GM12878 (cell line): ENCODE measurements around the gene CALHM3. TPM values are rescaled to one million over a fixed set of nuclear protein-coding genes. Genes with fewer than 3 reads are reported as not detected.

Source experiments
- ATAC-seq: fragments of 200-7000 bp; cut with Tn5 transposase; 3 replicates; pipeline ENCODE4 v1.9.1; 2020; ENCODE audit warnings: mild to moderate bottlenecking, moderate library complexity
- BruUV-seq: library from RNA; stranded (reverse); fragments of 400-500 nt; replicated peaks from 2 replicates; lab custom pipeline; 2021; lab: Mats Ljungman, UMichigan
- CTCF ChIA-PET: fragments of 300-600 bp; sonication (Branson Sonifier 250); formaldehyde crosslinking; extraction: SDS; loops from one replicate; lab custom pipeline; 2021; ENCODE audit warnings: inconsistent platforms; lab: Yijun Ruan, JAX
- POLR2A ChIA-PET: fragments of 350-600 bp; formaldehyde crosslinking; extraction: SDS; loops from one replicate; lab custom pipeline; 2021; ENCODE audit warnings: inconsistent platforms; lab: Charles Lee
- RAD21 ChIA-PET: fragments of 300-600 bp; sonication (Branson Sonifier 250); formaldehyde crosslinking; loops from one replicate; lab custom pipeline; 2023; ENCODE audit warnings: antibody characterized with exemption; ENCODE audit not compliant: unreplicated experiment; lab: Charles Lee
- SMC1A ChIA-PET: fragments of 300-600 bp; sonication (Branson Sonifier 250); formaldehyde crosslinking; loops from one replicate; lab custom pipeline; 2023; ENCODE audit not compliant: unreplicated experiment, uncharacterized antibody; lab: Charles Lee
- DNase-seq: peaks from one replicate; pipeline ENCODE4 v3.0.0-alpha.2; 2011; ENCODE audit warnings: low read depth, low spot score
- FAIRE-seq: peaks from 3 replicates; lab custom pipeline; 2011; peaks lifted over from hg19 to GRCh38; lab: Jason Lieb, UNC
- H2AFZ ChIP-seq: 2 replicates; pipeline ENCODE4 v1.6.0; 2011; ENCODE audit warnings: low read depth, low read length, control low read depth; ENCODE audit not compliant: control insufficient read depth
- H3K27ac ChIP-seq: 2 replicates; pipeline ENCODE4 v1.5.1; 2011; ENCODE audit warnings: control low read depth; ENCODE audit not compliant: control insufficient read depth, insufficient read depth
- H3K27me3 ChIP-seq, 2 experiments: replicated peaks in 1 of 2; 2 replicates each; pipeline versions ENCODE4 v1.6.0 to v1.6.1; 2011; ENCODE audit warnings: low read length in 1 of 2; ENCODE audit not compliant: control insufficient read depth in 2 of 2, insufficient read depth in 2 of 2
- H3K36me3 ChIP-seq, 2 experiments: 2 replicates each; pipeline ENCODE4 v1.5.1; 2011; ENCODE audit warnings: low read length in 1 of 2; ENCODE audit not compliant: control insufficient read depth in 2 of 2, insufficient read depth in 2 of 2
- H3K4me1 ChIP-seq: 2 replicates; pipeline ENCODE4 v1.6.1; 2011; ENCODE audit warnings: mild to moderate bottlenecking, low read length, moderate library complexity, mixed read lengths; ENCODE audit not compliant: control insufficient read depth, insufficient read depth
- H3K4me2 ChIP-seq: 2 replicates; pipeline ENCODE4 v1.6.0; 2011; ENCODE audit warnings: control low read depth; ENCODE audit not compliant: control insufficient read depth, insufficient read depth
- H3K4me3 ChIP-seq: fragments of 200-600 bp; sonication (generic); 2 replicates; pipeline ENCODE4 v1.5.1; 2016
- H3K79me2 ChIP-seq: 2 replicates; pipeline ENCODE4 v1.6.0; 2011; ENCODE audit warnings: low read length; ENCODE audit not compliant: control insufficient read depth, insufficient read depth
- H3K9ac ChIP-seq: 2 replicates; pipeline ENCODE4 v1.8.0; 2011; ENCODE audit warnings: low read length, control low read depth, mixed read lengths; ENCODE audit not compliant: control insufficient read depth, insufficient read depth
- H3K9me3 ChIP-seq: replicated peaks from 3 replicates; pipeline ENCODE4 v1.5.1; 2011; ENCODE audit warnings: mild to moderate bottlenecking, low read length; ENCODE audit not compliant: control insufficient read depth, insufficient read depth
- H4K20me1 ChIP-seq: 2 replicates; pipeline ENCODE4 v1.6.0; 2011; ENCODE audit not compliant: control insufficient read depth, insufficient read depth
- EP300 ChIP-seq, 2 experiments: fragments of 150-350 bp in 1 of 2; IDR thresholded peaks; 2 replicates each; pipeline ENCODE4 v1.6.1; 2011 to 2012; ENCODE audit warnings: low read depth in 2 of 2, low read length in 2 of 2, borderline replicate concordance in 1 of 2, improper control_type of control experiment in 1 of 2, inconsistent platforms in 1 of 2; ENCODE audit not compliant: control insufficient read depth in 1 of 2
- ESRRA ChIP-seq: IDR thresholded peaks from 2 replicates; pipeline ENCODE4 v1.6.1; 2012; ENCODE audit warnings: mild to moderate bottlenecking, low read length, improper control_type of control experiment
- EZH2 ChIP-seq: IDR thresholded peaks from 2 replicates; pipeline ENCODE4 v1.6.1; 2012; ENCODE audit warnings: low read depth, mild to moderate bottlenecking, control low read depth, inconsistent platforms, low read length, borderline replicate concordance; ENCODE audit not compliant: control insufficient read depth
- FOXM1 ChIP-seq: IDR thresholded peaks from 2 replicates; pipeline ENCODE4 v1.6.1; 2012; ENCODE audit warnings: low read depth, mild to moderate bottlenecking, inconsistent platforms, low read length, moderate library complexity
- NFYA ChIP-seq: IDR thresholded peaks from 2 replicates; pipeline ENCODE4 v1.6.1; 2011; ENCODE audit warnings: low read depth, mild to moderate bottlenecking, low read length, improper control_type of control experiment, borderline replicate concordance
- POLR2AphosphoS2 ChIP-seq: IDR thresholded peaks from 2 replicates; pipeline ENCODE4 v1.6.1; 2011; ENCODE audit warnings: low read depth, mild to moderate bottlenecking, low read length, improper control_type of control experiment, moderate library complexity
- RAD51 ChIP-seq: fragments of 450-650 bp; IDR thresholded peaks from 2 replicates; pipeline ENCODE4 v1.6.1; 2016; ENCODE audit warnings: moderate library complexity, mild to moderate bottlenecking, inconsistent platforms
- RFX5 ChIP-seq: IDR thresholded peaks from 2 replicates; pipeline ENCODE4 v1.6.1; 2011; ENCODE audit warnings: low read depth, low read length, improper control_type of control experiment
- WGBS: methylation state at CpG from one replicate; pipeline ENCODE4 v1.1.6; 2016; ENCODE audit warnings: low lambda C conversion rate; ENCODE audit not compliant: insufficient replicate concordance, insufficient coverage; ENCODE audit errors: missing lambda C conversion rate; 5-methylcytosine and 5-hydroxymethylcytosine counted together
- in situ Hi-C: fragments of 300-500 bp; cut with MboI; formaldehyde crosslinking; loops from 9 replicates; pipeline ENCODE4 v1.14.3; 2018; ENCODE audit warnings: mixed read lengths
- intact Hi-C: fragments of 100-400 bp; cut with micrococcal nuclease; formaldehyde crosslinking; loops from one replicate; pipeline ENCODE4 v1.14.2; 2022; ENCODE audit not compliant: unreplicated experiment
- polyA plus RNA-seq, 11 experiments: library from polyadenylated mRNA; depleted of rRNA in 4 of 11; unstranded in 6 of 11; stranded (reverse) in 5 of 11; fragments of >200 nt; fragmentation: Nextera tagmentation in 4 of 11; fragmentation: Illumina TruSeq in 1 of 11; extraction: Ambion mirVana in 4 of 11; extraction: Trizol in 1 of 11; gene quantifications; 1 replicate in 1 of 11; 2 replicates in 10 of 11; pipeline versions ENCODE4 v1.2.1 to v1.2.3, GENCODE V29; 2011 to 2016; ENCODE audit warnings: inconsistent platforms in 2 of 11, missing spikeins in 2 of 11, low read depth in 1 of 11
- total RNA-seq, 4 experiments: library from RNA; depleted of rRNA in 3 of 4; stranded (reverse); fragments of >200 nt in 3 of 4; fragmentation: Illumina TruSeq in 1 of 4; extraction: Trizol in 1 of 4; gene quantifications; 2 replicates each; pipeline versions ENCODE4 v1.2.1 to v1.2.3, GENCODE V29; 2013 to 2021

CALHM3 gene
- total and polyA plus RNA-seq, 10 of the 15 experiments (the other 5 are each of a cell fraction or from before 2014, with no cell fraction given) = 0.03 to 0.42 (median 0.11) TPM; not detected in 5

- no peak overlapping the region; the same call in 1 of the 2 replicates for H3K4me2 ChIP-seq
- in situ Hi-C loops = no loop called here
Measured at GRCh38 chr10:103492655-103493261, 13.7 kb upstream of the CALHM3 start.

More at GRCh38 chr10:103492655-103493261, 13.7 kb upstream of the CALHM3 start:
- no peak for DNase-seq
- Histone ChIP-seq H3K4me3 (no peak overlapping the region), H3K4me1 (peaks cover 10% of the 10 kb centered on the region), H4K20me1 (peaks cover 3% of the 10 kb centered on the region; the same call in 1 of the 2 replicates), H3K79me2 (no peaks in the 10 kb centered on the region), H3K27me3 (peaks cover 15% of the 10 kb centered on the region in 2 experiments), H3K9ac (no peak overlapping the region), H3K36me3 (no peaks in the 10 kb centered on the region), H3K9me3 (no peaks in the 10 kb centered on the region), H2AFZ (no peak overlapping the region), H3K27ac (no peak overlapping the region)
- ChIA-PET POLR2A (no interaction called here), CTCF (interaction anchor here (0.7 to 3.5 kb wide), 9 partner anchors 10 to 100 kb away, joined by 3 to 11 read pairs (median 6); partner anchors contain the start of gene CALHM2), RAD21 (interaction anchor here (0.6 to 1.4 kb wide), 8 partner anchors 10 to 301 kb away, joined by 3 to 5 read pairs (median 3); partner anchors contain the start of gene CALHM1), SMC1A (interaction anchor here (1.0 to 1.6 kb wide), 5 partner anchors 10 to 101 kb away, joined by 3 to 7 read pairs (median 3); no protein-coding TSS in a partner anchor)
- no peak for FAIRE-seq
- no TSS peak for BruUV-seq
- ATAC-seq = no peak
- intact Hi-C loops = loop anchor here (2.0 kb wide), 1 partner anchor 50 kb away; no protein-coding TSS in a partner anchor
- 75% methylated on average over 5 of the region's 5 CpGs for WGBS
- TF ChIP-seq POLR2AphosphoS2 = no peak
- no peak for TF ChIP-seq RAD51
- TF ChIP-seq EZH2 = no peak
- TF ChIP-seq FOXM1 = no peak
- TF ChIP-seq EP300 (IDR thresholded peaks at IDR 0.05; ENCODE audit: borderline replicate concordance in 1 of 2, control insufficient read depth in 1 of 2, low read depth in 2 of 2, low read length in 2 of 2) = no peak
- TF ChIP-seq NFYA = no peak
- no peak for TF ChIP-seq RFX5
- no peak for TF ChIP-seq ESRRA
